Measurements from ENCODE around the gene MACROD2.

The MACROD2 gene

GRCh38 chr20:15889514-15890256 lies 1894.4 kb downstream of the MACROD2 start:
- TF ChIP-seq CTCF (IDR thresholded peaks at IDR 0.05; ENCODE audit: insufficient read depth, low read depth, low read length, missing control alignments): no peak
- DNase-seq (ENCODE audit: low read depth): peak; percentile 9
- H3K4me3 ChIP-seq (ENCODE audit: low read depth, low read length): no peak overlapping the region

GRCh38 chr20:15890407-15890982 lies 1895.2 kb downstream of the MACROD2 start:
- no peak for DNase-seq (ENCODE audit: low read depth)
- TF ChIP-seq CTCF (IDR thresholded peaks at IDR 0.05; ENCODE audit: insufficient read depth, low read depth, low read length, missing control alignments): no peak
- H3K4me3 ChIP-seq (ENCODE audit: low read depth, low read length): no peak overlapping the region

- H3K4me3 ChIP-seq (ENCODE audit: low read depth, low read length): no peak overlapping the region
- no peak for TF ChIP-seq CTCF (IDR thresholded peaks at IDR 0.05; ENCODE audit: insufficient read depth, low read depth, low read length, missing control alignments)
- DNase-seq (ENCODE audit: low read depth): no peak
Measured at GRCh38 chr20:15895126-15895525, 1899.8 kb downstream of the MACROD2 start.

GRCh38 chr20:15895560-15896084 lies 1900.3 kb downstream of the MACROD2 start:
- TF ChIP-seq CTCF (IDR thresholded peaks at IDR 0.05; ENCODE audit: insufficient read depth, low read depth, low read length, missing control alignments): no peak
- peak; percentile 64 for DNase-seq (ENCODE audit: low read depth)
- H3K4me3 ChIP-seq (ENCODE audit: low read depth, low read length): no peak overlapping the region

- TF ChIP-seq CTCF (IDR thresholded peaks at IDR 0.05; ENCODE audit: insufficient read depth, low read depth, low read length, missing control alignments): no peak
- no peak for DNase-seq (ENCODE audit: low read depth)
- no peak overlapping the region for H3K4me3 ChIP-seq (ENCODE audit: low read depth, low read length)
Measured at GRCh38 chr20:15899967-15900366, 1904.7 kb downstream of the MACROD2 start.

GRCh38 chr20:15900443-15900842 lies 1905.1 kb downstream of the MACROD2 start:
- TF ChIP-seq CTCF (IDR thresholded peaks at IDR 0.05; ENCODE audit: insufficient read depth, low read depth, low read length, missing control alignments): no peak
- DNase-seq (ENCODE audit: low read depth): no peak
- no peak overlapping the region for H3K4me3 ChIP-seq (ENCODE audit: low read depth, low read length)
